Measurements from ENCODE around the gene PTGER1. TPM values are rescaled to one million over a fixed set of nuclear protein-coding genes. Genes with fewer than 3 reads are reported as not detected.

PTGER1 gene
- total and polyA plus RNA-seq, 5 donors, result 0.33 TPM; not detected in 4

- 64% methylated on average over 17 of the region's 17 CpGs for WGBS
- Histone ChIP-seq H3K4me3 (ENCODE audit: low read length) (no peak overlapping the region), H3K4me1 (ENCODE audit: control insufficient read depth, insufficient read depth, low read length) (peaks cover 4% of the 10 kb centered on the region), H3K9me3 (ENCODE audit: control insufficient read depth, low read length) (no peaks in the 10 kb centered on the region), H3K27ac (ENCODE audit: low read length) (peak overlapping the region; percentile 62), H3K27me3 (ENCODE audit: control insufficient read depth, insufficient read depth) (no peaks in the 10 kb centered on the region)
- ATAC-seq (no peak), DNase-seq (no peak)
- intact Hi-C loops (cut with DNase I), result no loop called here
These were observed 39.7 kb downstream of the PTGER1 start for GRCh38 chr19:14435320-14436050.

- ATAC-seq (peak; percentile 72 to 91), DNase-seq (peak; percentile 84 to 87 (median 86))
- Histone ChIP-seq H3K9me3 (ENCODE audit: control insufficient read depth, low read length) (no peaks in the 10 kb centered on the region), H3K27me3 (ENCODE audit: control insufficient read depth, insufficient read depth) (no peaks in the 10 kb centered on the region), H3K4me1 (ENCODE audit: control insufficient read depth, insufficient read depth, low read length) (peaks cover 4% of the 10 kb centered on the region), H3K4me3 (ENCODE audit: low read length) (peak overlapping the region; percentile 100), H3K27ac (ENCODE audit: low read length) (peak overlapping the region; percentile 77)
- intact Hi-C loops (cut with DNase I), result no loop called here
- WGBS, result 41% methylated on average over 23 of the region's 23 CpGs
These were observed 40.4 kb downstream of the PTGER1 start for GRCh38 chr19:14434543-14435319.

GRCh38 chr19:14433554-14434501 is 41.3 kb downstream of the PTGER1 start:
- peaks cover 2% of the 10 kb centered on the region for H3K4me1 ChIP-seq (ENCODE audit: control insufficient read depth, insufficient read depth, low read length)
- ATAC-seq (peak; percentile 8 to 20), DNase-seq (peak; percentile 41 to 73 (median 62))
- peak overlapping the region; percentile 100 for H3K4me3 ChIP-seq (ENCODE audit: low read length)
- no peaks in the 10 kb centered on the region for H3K27me3 ChIP-seq (ENCODE audit: control insufficient read depth, insufficient read depth)
- 2% methylated on average over 52 of the region's 52 CpGs for WGBS
- H3K27ac ChIP-seq (ENCODE audit: low read length), result peak overlapping the region; percentile 77
- intact Hi-C loops (cut with DNase I), result no loop called here
- H3K9me3 ChIP-seq (ENCODE audit: control insufficient read depth, low read length), result no peaks in the 10 kb centered on the region

GRCh38 chr19:14432791-14433553 is 42.2 kb downstream of the PTGER1 start, which contains the start of gene PKN1:
Gene PKN1, plus strand, starts transcription at chr19:14433306. Its CDS starts 216 bp downstream, at chr19:14433522.
- Histone ChIP-seq H3K27ac (ENCODE audit: low read length) (peak within 1 kb of the TSS; percentile 77), H3K4me1 (ENCODE audit: control insufficient read depth, insufficient read depth, low read length) (peaks cover 2% of the 10 kb centered on the region), H3K27me3 (ENCODE audit: control insufficient read depth, insufficient read depth) (no peaks in the 10 kb centered on the region), H3K9me3 (ENCODE audit: control insufficient read depth, low read length) (no peaks in the 10 kb centered on the region), H3K4me3 (ENCODE audit: low read length) (peak within 1 kb of the TSS; percentile 100)
- WGBS, result 2% methylated on average over 84 of the region's 85 CpGs
- DNase-seq (peak; percentile 72 to 92 (median 91)), ATAC-seq (peak; percentile 53 to 76)
- intact Hi-C loops (cut with DNase I), result no loop called here

- DNase-seq, result peak in 1 of 3 donors; percentile 6
- Histone ChIP-seq H3K4me1 (ENCODE audit: control insufficient read depth, insufficient read depth, low read length) (peaks cover 2% of the 10 kb centered on the region), H3K4me3 (ENCODE audit: low read length) (no peak overlapping the region), H3K27me3 (ENCODE audit: control insufficient read depth, insufficient read depth) (no peaks in the 10 kb centered on the region), H3K9me3 (ENCODE audit: control insufficient read depth, low read length) (no peaks in the 10 kb centered on the region), H3K27ac (ENCODE audit: low read length) (no peak overlapping the region)
- intact Hi-C loops (cut with DNase I), result no loop called here
- WGBS, result 76% methylated on average over 3 of the region's 3 CpGs
- ATAC-seq, result no peak
These were observed 44.4 kb downstream of the PTGER1 start for GRCh38 chr19:14430712-14431111.

- Histone ChIP-seq H3K4me3 (ENCODE audit: low read length) (no peak overlapping the region), H3K27me3 (ENCODE audit: control insufficient read depth, insufficient read depth) (no peaks in the 10 kb centered on the region), H3K4me1 (ENCODE audit: control insufficient read depth, insufficient read depth, low read length) (no peaks in the 10 kb centered on the region), H3K9me3 (ENCODE audit: control insufficient read depth, low read length) (no peaks in the 10 kb centered on the region), H3K27ac (ENCODE audit: low read length) (no peak overlapping the region)
- DNase-seq, result peak in 1 of 3 donors; percentile 20
- WGBS, result 85% methylated on average over 4 of the region's 4 CpGs
- ATAC-seq, result no peak
- intact Hi-C loops (cut with DNase I), result no loop called here
These were observed 46.2 kb downstream of the PTGER1 start for GRCh38 chr19:14428882-14429416.

- Histone ChIP-seq H3K4me3 (ENCODE audit: low read length) (no peak overlapping the region), H3K27me3 (ENCODE audit: control insufficient read depth, insufficient read depth) (no peaks in the 10 kb centered on the region), H3K27ac (ENCODE audit: low read length) (no peak overlapping the region), H3K4me1 (ENCODE audit: control insufficient read depth, insufficient read depth, low read length) (no peaks in the 10 kb centered on the region), H3K9me3 (ENCODE audit: control insufficient read depth, low read length) (no peaks in the 10 kb centered on the region)
- DNase-seq, result no peak
- 49% methylated on average over 2 of the region's 2 CpGs for WGBS
- ATAC-seq, result no peak
- intact Hi-C loops (cut with DNase I), result no loop called here
These were observed 47.7 kb downstream of the PTGER1 start for GRCh38 chr19:14427461-14427860.

- DNase-seq (no peak), ATAC-seq (no peak)
- WGBS, result 60% methylated on average over 7 of the region's 7 CpGs
- Histone ChIP-seq H3K4me1 (ENCODE audit: control insufficient read depth, insufficient read depth, low read length) (no peaks in the 10 kb centered on the region), H3K4me3 (ENCODE audit: low read length) (no peak overlapping the region), H3K27ac (ENCODE audit: low read length) (no peak overlapping the region), H3K9me3 (ENCODE audit: control insufficient read depth, low read length) (no peaks in the 10 kb centered on the region), H3K27me3 (ENCODE audit: control insufficient read depth, insufficient read depth) (no peaks in the 10 kb centered on the region)
- intact Hi-C loops (cut with DNase I), result no loop called here
These were observed 49.4 kb downstream of the PTGER1 start for GRCh38 chr19:14425696-14426138.

Data from right cardiac atrium (tissue), 5 donors.